Right lobe of liver (tissue), 4 donors: ENCODE data around the gene ZBTB2.

Source experiments
- CTCF ChIP-seq, 4 donors: fragments of 200-600 bp in 3 of 4; fragments of 450-650 bp in 1 of 4; IDR thresholded peaks; one replicate each; pipeline versions ENCODE4 v1.5.1 to v1.8.0; 2016 to 2022; ENCODE audit warnings: antibody characterized with exemption in 4 of 4, mild to moderate bottlenecking in 2 of 4
- POLR2A ChIP-seq: fragments of 450-650 bp; IDR thresholded peaks from one replicate; pipeline ENCODE4 v1.6.1; 2017; ENCODE audit warnings: antibody characterized with exemption, mild to moderate bottlenecking
- donor health status: DM: no; HTN: no; CAD: no.
- donor health status: DM: no; HTN: no; CAD: no.
- donor health status: DM: no; HTN: yes; CAD: no.

DNA sequence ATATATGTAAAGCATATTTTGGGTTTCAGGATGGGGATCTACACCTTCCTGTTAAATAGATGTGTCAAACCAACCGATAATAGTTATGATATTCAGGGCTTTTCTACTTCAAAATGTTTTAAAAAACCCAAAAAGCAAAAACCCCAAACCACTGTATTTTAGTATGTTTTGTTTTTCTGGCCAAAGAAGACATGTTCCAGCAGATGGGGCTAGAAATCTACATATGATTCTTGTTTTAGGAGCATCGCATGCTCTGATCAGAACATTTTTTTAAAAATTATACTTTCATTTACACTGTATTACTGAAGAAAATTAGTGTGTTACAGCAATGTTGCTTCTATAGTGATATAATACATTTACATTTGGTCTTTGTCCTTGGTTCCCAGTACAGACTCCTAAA, 49.6 kb upstream of the ZBTB2 start:
- TF ChIP-seq CTCF (IDR thresholded peaks at IDR 0.05) (peak; percentile 37 to 61 (median 50)), POLR2A (no peak)
